KBM-7 (cell line): ENCODE results near the gene TMEM63B.
"Not testable (repeated sequence)": the region's sequence is repeated elsewhere in the genome, so short reads cannot be mapped to it uniquely, and the experiment has no call there.

ENCODE experiments used
- DNase-seq: peaks from one replicate; pipeline ENCODE4 v3.0.0-alpha.2; 2015
- in situ Hi-C: fragments of 300-500 bp; cut with MboI; formaldehyde crosslinking; loops from 2 replicates; pipeline ENCODE4 v1.14.3; 2020; ENCODE audit warnings: low sequenced_read_pairs, low pct_unique_long_range_greater_than_20kb, mixed read lengths

TMEM63B gene

DNA sequence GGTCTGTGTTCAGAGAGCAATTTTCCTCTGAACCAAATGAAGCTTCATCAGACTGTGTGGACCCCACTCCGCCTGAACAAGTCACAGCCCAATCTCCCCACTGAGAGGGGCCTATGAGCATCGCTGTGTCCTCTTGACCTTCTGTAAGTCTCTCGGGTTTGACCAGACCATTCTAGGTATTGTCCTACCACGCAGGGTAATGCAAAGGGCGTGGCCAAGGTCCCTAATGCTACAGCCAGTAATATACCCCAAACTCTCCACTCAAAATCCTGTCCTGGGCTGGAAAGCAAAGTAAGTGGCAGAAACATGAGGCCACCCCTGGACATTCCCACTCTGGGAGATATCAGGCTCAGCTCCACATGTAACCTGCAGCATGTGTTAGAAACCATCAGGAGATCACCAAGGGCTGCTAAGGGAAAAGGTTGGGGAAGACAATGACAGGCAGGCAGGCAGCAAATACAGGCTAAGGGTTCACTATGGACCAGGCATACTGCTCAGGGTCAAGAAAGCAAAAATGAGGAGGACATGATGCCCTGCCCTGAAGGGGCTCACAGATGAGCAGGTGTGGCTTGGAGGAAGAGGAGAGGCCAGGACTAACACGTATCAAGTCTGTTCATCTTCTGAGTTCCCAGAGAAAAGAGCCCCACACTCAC, 33.5 kb upstream of the TMEM63B start:
- DNase-seq: no peak
- in situ Hi-C loops: no loop called here

DNA sequence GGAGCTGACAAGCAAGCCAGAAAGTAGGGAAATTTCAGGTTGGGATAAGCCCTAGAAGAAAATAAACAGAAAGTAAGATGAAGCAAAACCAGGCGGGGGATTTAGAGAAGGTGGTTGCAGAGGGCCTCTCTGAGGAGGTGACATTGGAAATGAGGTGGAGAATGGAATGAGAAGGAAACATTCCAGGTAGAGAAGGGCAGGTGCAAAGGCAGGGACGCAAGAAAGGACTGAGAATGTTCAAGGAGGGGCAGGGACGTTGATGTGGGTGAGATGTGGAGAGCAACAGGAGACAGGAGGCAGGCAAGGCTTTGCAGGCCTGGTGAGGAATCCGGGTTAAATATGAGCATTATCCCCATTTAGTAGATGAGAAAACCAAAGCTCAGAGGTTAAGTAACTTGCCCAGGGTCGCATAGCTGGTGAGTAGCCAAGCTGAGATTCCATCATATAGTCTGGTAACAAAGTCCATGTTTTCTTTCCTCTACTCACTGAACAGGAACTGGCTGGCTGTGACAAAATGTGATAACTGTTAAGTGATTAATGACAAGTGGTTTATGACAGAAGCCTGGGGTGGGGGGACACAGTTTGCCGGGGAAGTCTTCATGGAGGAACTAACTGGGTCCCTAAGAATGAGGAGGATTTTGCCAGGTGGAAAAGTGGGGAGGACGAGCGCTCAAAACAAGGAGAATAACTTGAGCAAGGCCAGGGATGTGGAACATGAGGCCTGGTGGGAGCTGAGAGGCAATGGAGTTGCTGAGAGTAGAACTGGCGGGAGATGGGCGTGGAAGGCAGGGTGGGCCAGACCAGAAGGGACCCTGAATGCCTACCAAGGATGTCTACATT, 32.7 kb upstream of the TMEM63B start:
- in situ Hi-C loops: no loop called here
- DNase-seq: no peak

DNA sequence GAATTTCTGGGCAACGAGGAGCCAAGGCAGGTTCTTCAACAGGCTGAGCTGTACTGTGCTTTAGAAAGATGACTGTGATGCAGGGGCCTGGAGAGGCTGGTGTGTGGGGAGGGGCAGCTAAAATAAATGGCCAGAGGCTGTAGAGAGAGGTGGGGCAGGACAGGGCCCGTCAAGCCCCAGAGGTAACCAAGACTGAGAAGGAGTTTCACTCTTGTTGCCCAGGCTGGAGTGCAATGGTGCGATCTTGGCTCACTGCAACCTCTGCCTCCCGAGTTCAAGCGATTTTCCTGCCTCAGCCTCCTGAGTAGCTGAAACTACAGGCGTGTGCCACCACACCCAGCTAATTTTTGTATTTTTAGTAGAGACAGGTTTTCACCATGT, 32.1 kb upstream of the TMEM63B start:
- in situ Hi-C loops, DNase-seq: not testable (repeated sequence)

DNA sequence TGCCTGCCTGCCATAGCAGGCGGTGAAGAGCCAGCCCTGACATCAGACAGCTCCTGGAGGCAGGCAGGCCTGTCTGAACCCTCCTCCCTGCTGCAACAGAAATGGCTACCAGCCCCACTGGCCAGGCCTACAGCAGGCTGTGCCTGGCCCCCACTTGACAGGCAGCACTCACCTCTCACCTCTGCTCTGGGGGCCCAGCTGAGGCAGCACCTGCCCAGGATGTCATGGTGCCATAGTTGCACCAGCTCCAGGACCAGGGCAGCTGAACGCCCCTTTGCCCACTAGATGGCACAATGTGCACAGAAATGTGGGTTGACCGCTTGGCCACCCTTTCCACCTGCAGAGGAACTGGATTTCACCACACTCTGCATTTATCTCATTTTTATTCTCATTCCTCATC, 30.7 kb upstream of the TMEM63B start:
- in situ Hi-C loops: no loop called here
- DNase-seq: peak; percentile 77

DNA sequence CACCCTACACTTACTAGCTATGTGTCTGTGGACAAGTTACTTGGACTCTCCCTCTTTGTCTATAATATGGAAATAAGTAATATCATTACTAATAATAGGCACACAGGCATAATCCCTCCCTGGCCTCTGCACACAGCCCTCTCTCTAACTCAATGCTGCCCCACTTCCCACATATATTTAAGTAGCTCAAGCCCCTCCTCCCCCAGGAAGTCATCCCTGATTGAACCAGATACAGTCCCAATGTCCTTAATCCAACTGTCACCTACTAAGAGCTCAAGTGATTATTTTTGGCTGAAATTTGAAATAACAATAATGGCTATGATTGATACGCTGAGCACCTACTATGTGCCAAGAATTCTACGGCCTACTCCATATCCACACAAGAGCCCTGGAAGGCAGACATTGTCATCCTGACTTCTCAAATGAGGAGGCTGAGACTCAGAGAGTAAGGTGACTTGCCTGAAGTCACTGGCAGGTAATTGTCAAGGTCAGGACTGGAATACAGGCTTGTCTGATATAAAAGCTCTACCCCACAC, 29.5 kb upstream of the TMEM63B start:
- in situ Hi-C loops: no loop called here
- DNase-seq: no peak

DNA sequence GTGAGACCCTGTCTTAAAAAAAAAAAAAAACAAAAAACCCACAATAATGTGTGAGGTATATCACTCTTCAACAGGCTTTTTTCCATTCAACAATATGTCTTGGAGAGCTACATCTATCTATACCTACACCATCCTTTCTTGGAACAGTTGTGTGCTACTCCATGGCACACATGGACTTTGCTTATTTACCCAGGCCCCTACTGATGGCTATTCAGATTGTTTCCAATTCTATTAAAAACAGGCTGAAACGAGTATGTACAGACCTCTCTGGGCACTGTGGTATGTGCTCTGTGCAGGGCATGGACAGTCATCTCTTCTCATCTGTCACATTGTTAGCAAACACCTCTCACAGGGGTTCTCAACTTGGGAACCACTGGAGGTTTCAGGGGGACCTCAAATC, 28.2 kb upstream of the TMEM63B start:
- in situ Hi-C loops: no loop called here
- no peak for DNase-seq

DNA sequence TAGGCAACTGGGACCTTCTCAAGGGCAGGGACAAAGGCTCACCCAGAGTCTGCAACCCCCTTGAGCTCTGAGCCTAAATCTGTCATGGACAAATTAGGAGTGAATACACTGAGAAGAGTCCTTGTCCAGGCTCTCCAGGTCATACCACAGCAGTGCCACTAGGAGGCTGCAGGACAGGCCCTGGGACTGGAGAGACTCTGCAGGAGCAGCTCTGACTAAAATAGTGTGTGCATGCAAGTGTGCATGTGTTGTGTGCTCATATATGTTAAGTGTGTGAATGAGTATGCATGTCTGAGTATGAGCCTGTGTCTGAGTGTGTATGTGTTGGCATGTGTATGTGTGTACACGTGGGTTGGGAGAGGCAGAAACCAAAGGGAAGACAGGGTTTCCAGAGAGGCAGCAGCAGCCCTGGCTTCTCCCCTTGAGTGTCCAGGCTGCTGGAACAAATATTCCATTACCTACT, 27.2 kb upstream of the TMEM63B start:
- in situ Hi-C loops: no loop called here
- peak; percentile 28 for DNase-seq

DNA sequence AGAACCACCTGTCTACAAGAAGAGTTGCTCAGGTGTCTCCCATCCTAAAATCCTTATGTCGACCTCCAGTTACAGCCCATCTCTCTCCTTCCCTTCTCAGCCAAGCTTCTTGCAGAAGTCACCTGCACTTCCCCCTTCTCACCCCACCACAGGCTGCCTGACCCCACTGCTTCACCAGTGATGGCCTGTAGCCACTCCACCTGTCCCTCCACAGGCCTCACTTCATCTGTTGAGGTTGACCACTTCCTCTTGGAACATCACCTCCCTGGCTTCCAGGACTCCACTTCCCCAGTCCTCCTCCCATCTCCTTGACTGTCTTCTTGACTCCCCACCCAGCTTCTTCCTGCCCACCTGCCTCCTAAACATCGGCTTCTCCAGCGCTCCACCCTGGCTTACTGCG, 25.5 kb upstream of the TMEM63B start:
- in situ Hi-C loops: no loop called here
- no peak for DNase-seq

DNA sequence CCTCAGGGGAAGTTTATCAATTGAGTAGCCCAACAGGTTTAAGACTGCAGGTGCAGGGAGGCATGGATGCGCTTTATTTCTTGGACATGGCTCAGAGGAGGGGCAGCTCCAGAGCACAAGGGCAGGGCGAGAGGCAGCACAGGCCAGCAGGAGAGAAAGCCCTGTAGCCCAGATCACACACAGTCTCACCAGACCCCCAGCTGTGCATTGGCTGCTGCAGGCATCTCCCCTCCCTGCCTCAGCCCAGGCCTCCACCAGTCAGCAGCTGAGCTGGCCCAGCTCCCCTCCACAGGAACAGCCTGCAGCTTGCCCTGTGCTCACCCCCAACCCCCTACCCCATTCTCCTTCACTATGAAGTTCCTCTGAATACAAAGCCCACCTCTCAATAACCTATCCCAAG, 24.8 kb upstream of the TMEM63B start:
- in situ Hi-C loops: no loop called here
- DNase-seq: no peak

DNA sequence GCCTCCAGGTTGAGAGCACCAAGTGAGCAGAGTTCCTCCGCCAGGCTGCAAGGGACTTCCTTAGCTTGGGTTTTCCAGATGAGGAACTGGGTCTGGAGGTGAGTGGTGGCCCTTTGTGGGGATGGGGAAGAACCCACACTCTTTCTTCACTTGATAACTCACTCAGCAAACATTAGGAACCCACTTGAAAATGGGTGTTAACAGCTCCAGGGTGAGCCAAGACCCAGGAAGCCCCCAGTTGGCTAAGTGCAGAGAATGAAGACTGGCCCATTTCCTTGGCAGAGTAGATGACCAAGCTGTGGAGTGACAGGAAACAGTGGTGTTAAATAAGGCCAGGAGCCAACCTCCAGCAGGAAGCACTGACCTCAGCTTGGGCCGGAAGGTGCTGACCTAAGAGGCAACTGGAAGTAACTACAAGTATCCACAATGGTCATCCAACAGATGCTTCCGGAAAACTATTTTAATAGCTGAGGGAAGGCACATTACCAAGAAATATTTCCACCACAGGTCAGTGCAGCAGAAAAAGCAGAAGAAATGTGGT, 22.8 kb upstream of the TMEM63B start:
- DNase-seq: no peak
- in situ Hi-C loops: no loop called here

DNA sequence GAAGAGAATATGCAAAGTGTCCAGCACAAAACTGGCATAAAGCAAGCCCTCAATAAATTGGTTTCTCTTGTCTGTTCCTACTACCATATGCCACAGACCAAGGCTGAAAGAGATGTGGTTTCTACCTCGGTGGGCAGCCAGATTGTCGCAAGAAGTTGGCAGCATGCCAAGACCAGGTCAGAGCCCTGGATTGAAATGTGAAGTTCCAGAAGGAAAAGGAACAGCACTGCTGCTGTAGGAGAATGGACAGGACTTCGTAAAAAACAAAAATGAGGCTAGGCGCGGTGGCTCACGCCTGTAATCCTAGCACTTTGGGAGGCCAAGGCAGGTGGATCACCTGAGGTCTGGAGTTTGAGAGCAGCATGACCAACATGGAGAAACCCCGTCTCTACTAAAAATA, 22.2 kb upstream of the TMEM63B start:
- no peak for DNase-seq
- in situ Hi-C loops: no loop called here

DNA sequence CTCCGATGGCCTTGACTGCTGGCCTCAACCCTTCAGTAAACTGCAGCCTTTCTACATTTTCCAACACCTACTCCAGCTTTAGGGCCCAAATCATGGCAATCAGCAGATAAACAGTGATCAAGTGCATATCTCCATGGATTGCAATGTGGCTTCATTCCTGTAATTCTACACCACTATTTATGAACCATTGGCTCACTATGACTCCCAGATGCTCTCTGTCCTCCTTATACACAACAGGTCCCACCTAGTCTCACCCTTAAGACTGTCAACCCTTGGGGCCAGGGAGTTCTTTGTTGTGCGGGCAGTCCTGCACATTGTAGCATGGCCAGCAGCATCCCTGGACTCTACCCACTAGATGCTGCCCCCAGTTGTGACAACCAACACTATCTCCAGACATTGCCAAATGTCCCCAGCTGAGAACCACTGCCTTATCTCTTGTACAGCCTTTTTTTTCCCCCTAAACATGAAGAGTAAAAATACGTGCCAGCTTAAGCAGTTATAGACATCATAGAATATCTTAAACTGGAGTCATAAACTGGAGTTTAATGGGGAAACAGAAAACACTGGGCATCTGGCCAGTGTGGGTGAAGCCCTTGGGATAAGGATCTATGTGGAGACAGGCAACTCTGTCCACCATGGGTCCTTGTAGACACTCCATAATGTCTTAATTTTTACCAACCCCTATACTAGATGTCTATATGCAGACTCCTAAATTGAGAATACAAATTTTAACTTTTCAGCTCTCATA, 21.2 kb upstream of the TMEM63B start:
- DNase-seq: no peak
- in situ Hi-C loops: no loop called here

DNA sequence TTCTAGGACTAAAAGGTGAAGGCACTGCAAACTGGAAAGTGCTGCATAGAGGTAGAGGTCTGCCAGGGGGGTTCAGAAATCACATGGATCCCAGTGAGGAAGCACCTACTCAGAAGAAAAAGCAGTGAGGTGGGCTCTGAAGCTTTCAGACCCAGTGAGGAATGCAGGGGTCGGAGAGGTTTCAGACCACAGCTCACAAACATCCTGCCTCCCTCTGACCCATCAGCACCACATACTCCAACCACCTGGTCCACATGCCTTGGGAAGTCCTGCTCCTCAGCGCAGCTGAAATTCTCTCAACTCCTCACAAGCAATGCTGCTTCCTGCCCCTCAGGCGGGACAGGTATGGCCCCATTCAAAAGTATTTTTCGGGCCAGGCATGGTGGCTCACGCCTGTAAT, 20.3 kb upstream of the TMEM63B start:
- no peak for DNase-seq
- in situ Hi-C loops: no loop called here

DNA sequence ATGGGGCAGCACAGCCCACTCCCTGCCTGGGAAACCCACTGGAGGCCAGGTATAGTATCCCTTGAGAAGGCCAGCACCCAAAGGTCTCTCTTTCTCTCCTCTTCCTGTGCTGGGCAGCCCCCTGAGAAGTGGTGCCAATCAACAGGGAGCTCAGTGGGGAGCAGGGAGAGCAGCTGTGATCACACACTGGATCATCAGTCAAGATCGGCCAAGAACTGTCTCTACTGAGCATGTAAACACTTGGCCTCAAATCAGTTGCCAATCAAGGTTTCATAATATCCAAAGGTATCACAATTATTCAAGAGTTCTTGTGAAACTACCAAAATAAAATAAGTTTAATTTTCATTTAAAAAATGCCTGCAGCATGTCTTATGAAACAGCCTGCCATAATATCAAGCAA, 18.9 kb upstream of the TMEM63B start:
- in situ Hi-C loops: no loop called here
- DNase-seq: no peak

DNA sequence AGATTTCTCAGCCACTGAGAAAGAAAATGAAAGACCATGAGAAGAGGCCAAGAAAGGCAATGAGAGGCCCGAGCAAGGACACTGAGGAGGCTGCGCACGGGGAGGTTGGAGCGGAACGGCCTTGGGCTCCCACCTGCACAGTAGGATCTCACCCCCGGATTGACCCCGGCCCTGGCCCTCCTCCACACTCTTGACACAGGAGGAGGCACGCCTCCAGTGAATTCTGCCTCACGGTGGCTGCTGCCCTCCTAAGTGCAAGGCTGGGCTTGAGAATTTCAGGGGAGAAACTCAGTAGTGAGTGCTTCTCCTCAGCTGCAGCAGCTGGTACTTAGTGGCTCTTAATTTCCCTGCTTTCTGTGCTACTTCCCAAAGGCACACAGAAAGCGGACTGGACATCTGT, 18.1 kb upstream of the TMEM63B start:
- DNase-seq: no peak

DNA sequence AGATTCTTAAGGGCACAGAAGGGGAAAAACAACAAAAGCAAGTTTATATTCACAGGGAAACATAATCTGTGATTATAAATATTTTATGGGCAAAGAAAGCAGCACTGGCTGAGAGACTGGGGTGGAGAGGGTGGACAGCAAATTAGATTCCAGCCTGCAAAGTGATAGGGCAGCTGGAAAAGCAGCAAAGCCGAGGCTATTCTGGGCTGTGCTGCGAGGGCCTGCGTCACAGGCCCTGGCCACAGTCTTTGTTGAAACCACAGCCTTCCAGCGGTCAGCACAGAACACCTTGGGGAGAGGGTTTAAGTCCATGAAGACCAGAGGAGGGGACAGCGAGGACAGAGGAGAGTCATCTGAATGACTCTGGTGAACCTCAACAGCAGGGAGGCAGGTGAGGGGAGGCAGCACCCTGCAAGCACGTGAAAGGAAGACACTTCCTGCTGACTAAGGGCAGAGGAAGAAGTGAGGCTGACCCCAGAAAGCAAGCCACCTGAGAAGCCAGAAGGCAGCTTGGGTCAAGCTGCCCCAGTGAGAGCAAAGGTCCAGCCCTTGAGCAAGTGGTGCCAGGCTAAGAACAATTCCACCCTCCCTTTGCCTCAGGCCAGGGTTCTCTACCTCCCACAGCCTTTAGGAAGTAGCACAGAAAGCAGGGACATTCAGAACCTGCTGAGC, 17.2 kb upstream of the TMEM63B start:
- DNase-seq: no peak
- in situ Hi-C loops: no loop called here

More for the DNA sequence above, 18.1 kb upstream of the TMEM63B start:
- in situ Hi-C loops: no loop called here

DNA sequence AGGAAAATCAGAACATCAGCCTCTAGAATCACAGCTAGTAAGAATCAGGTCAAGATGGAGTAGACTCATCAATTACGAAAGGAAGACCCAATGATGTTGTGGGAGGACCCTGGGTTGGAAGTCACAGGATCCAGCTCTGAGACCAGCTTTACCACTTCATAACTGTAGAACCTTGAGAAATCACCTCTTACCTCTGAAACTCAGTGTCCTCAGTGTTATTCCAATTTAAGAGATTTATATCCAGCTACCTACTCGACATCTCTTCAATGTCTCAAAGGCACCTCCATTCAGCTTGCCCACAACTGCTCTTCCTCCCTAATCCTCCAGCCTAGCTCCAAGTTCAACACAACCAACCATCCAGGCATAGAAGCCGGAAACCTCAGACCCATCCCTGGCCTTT, 16.4 kb upstream of the TMEM63B start:
- in situ Hi-C loops: no loop called here
- no peak for DNase-seq

DNA sequence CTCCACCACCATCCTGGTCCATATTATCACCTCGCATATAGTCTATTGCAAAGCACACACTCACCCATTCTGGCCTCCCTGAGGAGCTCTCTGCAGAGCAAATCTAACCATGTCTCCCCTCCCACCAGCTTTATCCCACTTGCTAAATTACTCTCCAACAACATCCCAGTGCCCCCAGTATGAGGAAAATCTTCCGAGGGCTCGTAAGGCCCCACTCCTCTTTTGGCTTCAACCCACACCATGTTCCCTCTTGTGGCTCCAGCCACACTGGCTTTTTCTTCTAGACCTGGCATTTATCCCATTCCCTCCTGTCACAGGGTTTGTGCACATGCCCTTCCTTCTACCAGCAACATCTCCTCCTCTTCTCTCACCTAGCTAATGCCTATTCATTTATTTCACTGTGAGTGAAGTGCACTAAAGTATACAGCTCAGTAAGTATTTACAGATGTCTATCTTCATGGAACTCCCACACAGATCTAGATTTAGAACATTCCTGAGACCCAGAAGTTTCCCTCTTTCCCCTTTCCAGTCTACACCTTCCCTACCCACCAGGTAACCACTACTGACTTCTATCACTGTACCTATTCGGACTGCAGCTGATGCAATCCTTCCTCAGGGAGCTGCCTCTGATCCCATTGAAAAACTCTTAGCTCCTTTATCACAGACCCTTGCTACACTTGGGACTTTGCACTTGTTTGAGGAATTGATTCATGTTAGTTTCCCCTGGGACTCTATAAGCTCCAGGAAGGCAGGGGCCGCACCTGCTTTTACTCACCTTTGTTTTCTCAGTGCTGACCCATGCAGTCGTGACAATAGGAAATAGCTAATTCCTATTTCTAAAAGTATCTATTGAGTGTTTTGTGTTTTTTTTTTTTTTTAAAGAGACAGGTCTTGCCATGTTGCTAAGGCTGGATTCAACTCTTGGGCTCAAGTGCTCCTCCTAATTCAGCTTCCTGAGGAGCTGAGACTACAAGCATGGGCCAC, 15.6 kb upstream of the TMEM63B start:
- no peak for DNase-seq

More for the DNA sequence above, 15.6 kb upstream of the TMEM63B start:
- in situ Hi-C loops: no loop called here
